Neural progenitor cell (in vitro differentiated cells): Measurements from ENCODE around the gene FBXW11. TPM values are rescaled to one million over a fixed set of nuclear protein-coding genes. Genes with fewer than 3 reads are reported as not detected.

Source experiments
- DNase-seq: peaks from one replicate; pipeline ENCODE4 v3.0.0-alpha.2; 2016; ENCODE audit warnings: low spot score
- H2AFZ ChIP-seq: fragments of 200-600 bp; sonication (generic); replicated peaks from 2 replicates; pipeline ENCODE4 v1.6.1; 2016; ENCODE audit warnings: antibody characterized with exemption
- H3F3A ChIP-seq: fragments of 200-600 bp; sonication (generic); 2 replicates; pipeline ENCODE4 v1.6.1; 2016; ENCODE audit warnings: antibody characterized with exemption, low read depth
- H3K27ac ChIP-seq: fragments of 200-600 bp; sonication (generic); 2 replicates; pipeline ENCODE4 v1.5.1; 2016; ENCODE audit warnings: mild to moderate bottlenecking
- H3K27me3 ChIP-seq: fragments of 200-600 bp; sonication (generic); 2 replicates; pipeline ENCODE4 v1.6.1; 2016; ENCODE audit warnings: mild to moderate bottlenecking, moderate library complexity
- H3K36me3 ChIP-seq: fragments of 200-600 bp; sonication (generic); 2 replicates; pipeline ENCODE4 v1.5.1; 2016
- H3K4me1 ChIP-seq: fragments of 200-600 bp; sonication (generic); 2 replicates; pipeline ENCODE4 v1.6.1; 2016; ENCODE audit warnings: mixed run types
- H3K4me2 ChIP-seq: fragments of 200-600 bp; sonication (generic); 2 replicates; pipeline ENCODE4 v1.6.1; 2016
- H3K4me3 ChIP-seq: fragments of 200-600 bp; sonication (generic); 2 replicates; pipeline ENCODE4 v1.5.1; 2016
- H3K79me2 ChIP-seq: fragments of 200-600 bp; sonication (generic); 2 replicates; pipeline ENCODE4 v1.6.1; 2016; ENCODE audit warnings: low read depth
- H3K9ac ChIP-seq: fragments of 200-600 bp; sonication (generic); 2 replicates; pipeline ENCODE4 v1.6.1; 2016
- H3K9me3 ChIP-seq: fragments of 200-600 bp; sonication (generic); 2 replicates; pipeline ENCODE4 v1.5.1; 2016; ENCODE audit warnings: low read depth
- H4K20me1 ChIP-seq: fragments of 200-600 bp; sonication (generic); 2 replicates; pipeline ENCODE4 v1.6.1; 2016; ENCODE audit warnings: low read depth
- H3K27ac Mint-ChIP-seq: 3 replicates; pipeline ENCODE4 v1.8.0; 2021; ENCODE audit warnings: mixed read lengths
- H3K27me3 Mint-ChIP-seq: 2 replicates; pipeline ENCODE4 v1.8.0; 2022; ENCODE audit warnings: low read depth, mild to moderate bottlenecking, inconsistent platforms, moderate library complexity, mixed read lengths; ENCODE audit not compliant: insufficient read depth
- H3K36me3 Mint-ChIP-seq: 3 replicates; pipeline ENCODE4 v1.8.0; 2021; ENCODE audit warnings: mixed read lengths
- H3K4me1 Mint-ChIP-seq: 3 replicates; pipeline ENCODE4 v1.8.0; 2021; ENCODE audit warnings: mixed read lengths
- H3K4me3 Mint-ChIP-seq: 3 replicates; pipeline ENCODE4 v1.8.0; 2021; ENCODE audit warnings: mild to moderate bottlenecking, moderate library complexity, mixed read lengths
- H3K9me3 Mint-ChIP-seq: 3 replicates; pipeline ENCODE4 v1.8.0; 2020; ENCODE audit warnings: mixed read lengths
- EZH2 ChIP-seq: fragments of 200-600 bp; sonication (generic); IDR thresholded peaks from 2 replicates; pipeline ENCODE4 v1.6.1; 2017; ENCODE audit warnings: antibody characterized with exemption, mild to moderate bottlenecking, moderate library complexity
- EZH2phosphoT487 ChIP-seq: fragments of 200-600 bp; sonication (generic); IDR thresholded peaks from 2 replicates; pipeline ENCODE4 v1.6.1; 2017; ENCODE audit warnings: antibody characterized with exemption
- total RNA-seq: library from RNA; depleted of rRNA; stranded (reverse); fragments of >200 nt; gene quantifications from 2 replicates; pipeline ENCODE4 v1.2.3, GENCODE V29; 2015; ENCODE audit warnings: low replicate concordance
- TF ChIP-seq, protein P1 (sequence below): fragments of 200-600 bp; sonication (generic); IDR thresholded peaks from 2 replicates; pipeline ENCODE4 v1.5.1; 2017; ENCODE audit warnings: antibody characterized with exemption, mild to moderate bottlenecking

The FBXW11 gene
- total RNA-seq, 1 donor from 2014 or later, result 79.1 TPM

- TF ChIP-seq EZH2phosphoT487 (no peak), EZH2 (no peak)
- TF ChIP-seq, protein P1, sequence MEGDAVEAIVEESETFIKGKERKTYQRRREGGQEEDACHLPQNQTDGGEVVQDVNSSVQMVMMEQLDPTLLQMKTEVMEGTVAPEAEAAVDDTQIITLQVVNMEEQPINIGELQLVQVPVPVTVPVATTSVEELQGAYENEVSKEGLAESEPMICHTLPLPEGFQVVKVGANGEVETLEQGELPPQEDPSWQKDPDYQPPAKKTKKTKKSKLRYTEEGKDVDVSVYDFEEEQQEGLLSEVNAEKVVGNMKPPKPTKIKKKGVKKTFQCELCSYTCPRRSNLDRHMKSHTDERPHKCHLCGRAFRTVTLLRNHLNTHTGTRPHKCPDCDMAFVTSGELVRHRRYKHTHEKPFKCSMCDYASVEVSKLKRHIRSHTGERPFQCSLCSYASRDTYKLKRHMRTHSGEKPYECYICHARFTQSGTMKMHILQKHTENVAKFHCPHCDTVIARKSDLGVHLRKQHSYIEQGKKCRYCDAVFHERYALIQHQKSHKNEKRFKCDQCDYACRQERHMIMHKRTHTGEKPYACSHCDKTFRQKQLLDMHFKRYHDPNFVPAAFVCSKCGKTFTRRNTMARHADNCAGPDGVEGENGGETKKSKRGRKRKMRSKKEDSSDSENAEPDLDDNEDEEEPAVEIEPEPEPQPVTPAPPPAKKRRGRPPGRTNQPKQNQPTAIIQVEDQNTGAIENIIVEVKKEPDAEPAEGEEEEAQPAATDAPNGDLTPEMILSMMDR, result no peak
- H3K9me3 Mint-ChIP-seq, result no peaks in the 10 kb centered on the region
- Histone ChIP-seq H4K20me1 (peaks cover 98% of the 10 kb centered on the region), H3F3A (peaks cover 4% of the 10 kb centered on the region), H3K79me2 (peaks cover 100% of the 10 kb centered on the region), H3K4me2 (no peak overlapping the region), H3K27me3 (no peaks in the 10 kb centered on the region), H3K36me3 (no peaks in the 10 kb centered on the region), H3K27ac (no peak overlapping the region), H3K9ac (no peak overlapping the region), H3K9me3 (no peaks in the 10 kb centered on the region), H3K4me1 (peaks cover 59% of the 10 kb centered on the region), H3K4me3 (no peak overlapping the region), H2AFZ (no peak overlapping the region)
- H3K4me1 Mint-ChIP-seq, result peaks cover 25% of the 10 kb centered on the region
- H3K27me3 Mint-ChIP-seq, result peaks cover 4% of the 10 kb centered on the region
- no peak overlapping the region for H3K27ac Mint-ChIP-seq
- peaks cover 2% of the 10 kb centered on the region for H3K36me3 Mint-ChIP-seq
- H3K4me3 Mint-ChIP-seq, result no peak overlapping the region
- DNase-seq, result no peak
These were observed 45.3 kb downstream of the FBXW11 start for GRCh38 chr5:171961117-171961516.

DNA sequence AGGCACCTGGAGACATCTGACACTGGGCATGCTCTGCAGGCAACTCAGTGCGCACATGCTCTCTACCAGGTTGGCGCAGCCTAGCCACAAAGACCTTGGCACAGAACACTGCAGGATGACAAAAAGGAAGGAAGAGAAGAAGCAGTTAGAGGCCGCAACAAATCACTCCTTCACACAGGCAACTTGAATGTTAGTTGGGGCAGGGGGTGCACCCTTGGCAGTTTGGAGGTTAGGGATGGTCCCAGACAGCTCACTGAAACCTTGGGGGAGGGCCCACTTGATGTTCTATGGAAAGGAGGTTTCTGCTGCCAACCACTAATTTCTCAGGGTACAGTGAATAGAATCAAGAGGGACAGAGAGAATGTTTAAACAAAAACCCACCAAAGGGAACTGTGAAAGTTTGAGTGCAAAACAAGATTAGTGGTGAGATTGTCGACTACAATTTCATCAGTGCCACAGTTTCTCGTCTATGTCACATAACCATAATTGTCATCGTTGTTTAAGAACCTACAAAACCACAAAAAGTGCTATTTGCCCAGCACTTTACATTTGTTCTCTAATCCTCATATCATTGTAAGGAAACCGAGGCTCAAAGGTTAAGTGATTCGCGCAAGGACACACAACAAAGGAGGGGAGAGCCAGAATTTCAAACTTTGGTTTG is 48.7 kb downstream of the FBXW11 start:
- Histone ChIP-seq H2AFZ (no peak overlapping the region), H3K4me1 (peaks cover 44% of the 10 kb centered on the region), H3K4me3 (no peak overlapping the region), H3K36me3 (no peaks in the 10 kb centered on the region), H3F3A (peaks cover 3% of the 10 kb centered on the region), H4K20me1 (peaks cover 98% of the 10 kb centered on the region), H3K4me2 (peak overlapping the region; percentile 12), H3K27me3 (no peaks in the 10 kb centered on the region), H3K9ac (no peak overlapping the region), H3K79me2 (peaks cover 100% of the 10 kb centered on the region), H3K27ac (peak overlapping the region; percentile 16), H3K9me3 (no peaks in the 10 kb centered on the region)
- Mint-ChIP-seq H3K9me3 (no peaks in the 10 kb centered on the region), H3K36me3 (no peaks in the 10 kb centered on the region), H3K4me1 (peaks cover 9% of the 10 kb centered on the region), H3K27me3 (peaks cover 4% of the 10 kb centered on the region), H3K27ac (no peak overlapping the region), H3K4me3 (no peak overlapping the region)
- no peak for TF ChIP-seq EZH2phosphoT487
- TF ChIP-seq EZH2, result no peak
- TF ChIP-seq, protein P1, result no peak
- DNase-seq, result no peak

GRCh38 chr5:171956887-171957495 is 49.4 kb downstream of the FBXW11 start:
- no peak for DNase-seq
- Mint-ChIP-seq H3K27ac (no peak overlapping the region), H3K4me1 (peaks cover 5% of the 10 kb centered on the region), H3K36me3 (peaks cover 2% of the 10 kb centered on the region), H3K9me3 (no peaks in the 10 kb centered on the region), H3K27me3 (peaks cover 4% of the 10 kb centered on the region), H3K4me3 (no peak overlapping the region)
- TF ChIP-seq, protein P1, result no peak
- no peak for TF ChIP-seq EZH2phosphoT487
- TF ChIP-seq EZH2, result no peak
- Histone ChIP-seq H3K27me3 (no peaks in the 10 kb centered on the region), H3K9ac (no peak overlapping the region), H3K4me1 (peaks cover 39% of the 10 kb centered on the region), H3K4me3 (no peak overlapping the region), H3K27ac (no peak overlapping the region), H4K20me1 (peaks cover 94% of the 10 kb centered on the region), H2AFZ (no peak overlapping the region), H3K9me3 (no peaks in the 10 kb centered on the region), H3K79me2 (peaks cover 100% of the 10 kb centered on the region), H3K36me3 (no peaks in the 10 kb centered on the region), H3F3A (peaks cover 3% of the 10 kb centered on the region), H3K4me2 (peak overlapping the region; percentile 12)
